Left renal cortex interstitium (tissue), 4 donors: ENCODE measurements around the gene ULK1. TPM values are rescaled to one million over a fixed set of nuclear protein-coding genes. Genes with fewer than 3 reads are reported as not detected.
"Not testable (repeated sequence)": the region's sequence is repeated elsewhere in the genome, so short reads cannot be mapped to it uniquely, and the experiment has no call there.

Source experiments
- DNase-seq, 4 donors: peaks; one replicate each; pipeline ENCODE4 v3.0.0-alpha.2; 2013; ENCODE audit warnings: low read depth in 4 of 4, low spot score in 2 of 4, missing footprints in 1 of 4
- polyA plus RNA-seq, 4 donors: library from polyadenylated mRNA; unstranded; fragments of 120-200 nt; gene quantifications; one replicate each; pipeline ENCODE4 v1.2.1, GENCODE V29; 2013; ENCODE audit not compliant: insufficient read length in 4 of 4

Gene ULK1
- polyA plus RNA-seq, 4 donors, result 18.8 to 47.9 (median 34.7) TPM

DNA sequence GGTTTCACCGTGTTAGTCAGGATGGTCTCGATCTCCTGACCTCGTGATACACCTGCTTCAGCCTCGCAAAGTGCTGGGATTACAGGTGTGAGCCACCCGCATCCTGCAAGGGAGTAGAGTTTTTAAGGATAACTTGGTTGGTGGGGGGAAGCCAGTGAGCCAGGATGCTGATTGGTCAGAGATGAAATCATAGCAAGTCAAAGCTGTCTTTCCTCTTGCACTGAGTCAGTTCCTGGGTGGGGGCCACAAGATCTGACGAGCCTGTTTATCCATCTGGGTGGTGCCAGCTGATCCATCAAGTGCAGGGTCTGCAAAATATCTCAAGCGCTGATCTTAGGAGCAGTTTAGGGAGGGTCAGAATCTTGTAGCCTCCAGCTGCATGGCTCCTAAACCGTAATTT is 9.3 kb upstream of the ULK1 start:
- DNase-seq, result not testable (repeated sequence)

DNA sequence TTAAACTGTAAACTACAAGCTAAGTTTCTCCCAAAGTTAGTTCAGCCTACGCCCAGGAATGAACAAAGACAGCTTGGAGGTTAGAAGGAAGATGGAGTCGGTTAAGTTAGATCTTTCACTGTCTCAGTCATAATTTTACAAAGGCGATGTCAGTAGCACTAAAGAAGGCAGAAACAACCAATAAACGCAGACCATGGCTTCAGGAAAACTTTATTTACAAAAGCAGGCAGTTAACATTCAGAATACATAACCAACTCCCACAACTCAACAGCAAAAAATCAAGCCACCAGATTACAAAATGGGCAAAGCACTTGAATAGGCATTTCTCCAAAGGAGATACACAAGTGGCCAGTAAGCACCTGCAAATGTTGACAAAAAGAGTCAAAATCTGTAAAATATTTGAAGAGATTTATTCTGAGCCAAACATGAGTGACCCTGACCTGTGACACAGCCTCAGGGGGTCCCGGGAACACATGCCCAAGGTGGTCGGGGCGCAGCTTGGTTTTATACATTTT is 8.8 kb upstream of the ULK1 start:
- no peak for DNase-seq

DNA sequence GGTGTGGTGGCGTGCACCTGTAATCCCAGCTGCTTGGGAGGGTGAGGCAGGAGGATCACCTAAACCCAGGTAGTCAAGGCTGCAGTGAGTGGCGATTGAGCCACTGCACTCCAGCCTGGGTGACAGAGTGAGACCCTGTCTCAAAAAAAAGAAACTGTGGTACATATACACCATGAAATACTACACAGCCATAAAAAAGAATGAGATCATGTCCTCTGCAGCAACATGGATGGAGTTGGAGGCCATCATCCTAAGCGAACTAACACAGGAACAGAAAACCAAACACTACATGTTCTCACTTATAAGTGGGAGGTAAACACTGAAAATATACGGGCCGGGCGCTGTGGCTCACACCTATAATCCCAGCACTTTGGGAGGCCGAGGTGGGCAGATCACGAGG is 2.7 kb upstream of the ULK1 start:
- not testable (repeated sequence) for DNase-seq

DNA sequence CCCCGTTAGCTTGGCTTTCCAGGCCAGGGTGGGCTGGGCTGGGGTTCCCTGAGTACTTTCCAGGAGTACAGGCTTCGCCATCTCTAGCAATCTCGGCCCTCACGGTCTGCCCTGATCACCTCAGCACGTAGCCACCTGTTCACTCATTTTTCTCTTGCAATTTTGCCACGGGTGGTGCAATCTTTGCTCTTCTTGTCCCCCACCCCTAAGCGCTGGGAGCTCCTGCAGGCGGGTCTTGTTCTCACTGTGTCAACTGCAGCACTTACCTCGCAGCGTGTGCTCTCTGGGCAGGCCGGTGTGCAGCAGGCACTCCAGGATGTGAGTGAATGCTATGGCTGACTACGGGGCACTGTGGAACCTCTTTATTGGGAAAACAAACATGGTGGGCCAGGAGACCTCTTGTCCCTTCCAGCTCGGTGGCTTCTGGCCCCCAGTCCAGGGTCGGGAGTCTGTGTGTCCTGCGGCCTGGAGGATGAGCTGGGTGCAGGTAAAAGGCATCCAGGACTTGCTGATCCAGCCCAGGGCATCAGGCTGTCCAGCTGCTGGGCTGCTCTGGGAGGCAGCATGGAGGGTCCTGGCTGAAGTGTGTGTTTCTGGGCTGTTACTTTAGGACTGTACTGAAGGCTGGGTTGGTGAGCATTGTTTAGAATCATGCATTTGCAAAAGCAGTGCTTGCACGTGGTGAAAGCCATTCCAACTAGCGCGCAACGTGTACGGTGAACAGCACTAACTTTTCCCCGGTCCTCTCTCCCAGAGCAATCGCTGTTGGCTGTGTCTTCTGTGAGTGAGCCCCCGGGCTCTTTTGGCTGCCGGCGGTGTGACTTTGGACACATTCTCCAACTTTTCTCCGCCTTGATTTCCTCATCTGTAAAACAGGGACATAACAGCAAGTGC is 1.5 kb upstream of the ULK1 start:
- DNase-seq, result no peak

DNA sequence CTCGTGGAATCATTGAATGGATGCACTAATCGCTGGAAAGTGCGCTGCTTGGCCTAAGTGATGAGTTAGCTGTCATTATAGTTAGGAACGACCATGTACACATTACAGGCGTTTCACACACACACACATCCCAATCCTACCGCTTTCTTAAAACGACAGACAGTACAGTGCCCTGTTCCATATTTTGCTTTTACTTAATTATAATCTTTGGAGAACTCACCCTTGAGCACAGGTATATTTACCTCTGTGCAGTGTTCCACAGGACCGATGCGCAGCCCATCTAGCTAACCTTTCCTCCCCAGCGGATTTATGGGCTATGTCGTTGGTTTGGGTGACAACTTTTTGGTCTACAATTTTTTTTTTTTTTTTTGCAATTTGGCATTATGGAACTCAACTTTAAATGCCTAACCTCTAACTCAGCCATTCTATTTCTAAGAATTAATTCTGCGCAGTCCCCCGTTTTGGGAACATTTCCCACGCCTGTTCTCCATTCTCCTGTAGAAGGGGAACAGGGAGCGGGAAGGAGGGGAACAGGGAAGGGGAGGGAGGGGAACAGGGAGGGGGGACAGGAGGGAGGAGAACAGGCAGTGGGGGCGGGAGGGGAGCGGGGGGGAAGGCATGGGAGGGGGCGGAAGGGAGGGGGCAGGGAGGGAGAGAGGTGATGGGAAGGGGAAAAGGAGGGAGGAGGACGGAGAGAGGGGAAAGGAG is 663 bp upstream of the ULK1 start:
- DNase-seq, result no peak

DNA sequence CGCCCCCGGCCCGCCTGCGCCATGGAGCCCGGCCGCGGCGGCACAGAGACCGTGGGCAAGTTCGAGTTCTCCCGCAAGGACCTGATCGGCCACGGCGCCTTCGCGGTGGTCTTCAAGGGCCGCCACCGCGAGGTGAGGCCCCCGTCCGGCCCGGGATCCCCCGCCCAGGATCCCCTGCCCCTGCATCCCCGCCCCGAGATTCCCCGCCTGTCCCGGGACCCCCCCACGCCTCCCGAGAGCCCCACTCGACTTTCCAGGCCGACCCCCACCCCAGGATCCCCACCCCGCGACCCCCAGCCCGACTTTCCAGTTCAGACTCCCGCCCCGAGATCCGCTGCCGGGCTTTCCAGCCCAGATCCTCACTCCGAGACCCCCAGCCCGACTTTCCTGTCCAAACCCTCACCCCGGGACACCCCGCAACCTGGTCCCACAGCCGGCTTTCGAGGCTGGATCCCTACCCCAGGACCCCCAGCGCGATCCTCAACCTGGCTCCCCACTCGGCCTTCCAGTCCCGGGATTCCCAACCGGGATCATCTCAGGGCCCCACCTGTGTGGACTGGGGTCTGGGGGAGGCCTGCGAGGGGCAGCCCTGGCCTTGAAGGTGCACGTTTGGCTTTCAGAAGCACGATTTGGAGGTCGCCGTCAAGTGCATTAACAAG is 688 bp downstream of the ULK1 start:
- no peak for DNase-seq

DNA sequence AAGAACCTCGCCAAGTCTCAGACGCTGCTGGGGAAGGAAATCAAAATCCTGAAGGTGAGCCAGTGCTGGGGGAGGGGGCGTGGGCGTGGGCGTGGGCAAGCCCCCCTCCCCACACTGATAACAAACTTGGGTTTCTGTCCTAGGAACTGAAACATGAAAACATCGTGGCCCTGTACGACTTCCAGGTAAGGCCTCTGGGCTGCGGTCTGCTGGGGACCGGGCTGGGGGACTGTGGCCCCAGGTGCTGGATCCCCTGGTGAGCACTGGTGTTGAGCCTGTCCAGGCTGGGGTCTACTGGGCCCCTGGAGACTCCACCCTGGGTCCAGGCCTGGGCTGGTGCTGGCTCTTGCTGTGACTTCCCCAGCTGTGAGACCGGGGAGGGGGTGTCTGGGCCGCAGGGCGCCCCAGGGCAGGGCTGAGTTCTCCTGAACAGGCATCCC is 1.2 kb downstream of the ULK1 start:
- DNase-seq, result no peak

DNA sequence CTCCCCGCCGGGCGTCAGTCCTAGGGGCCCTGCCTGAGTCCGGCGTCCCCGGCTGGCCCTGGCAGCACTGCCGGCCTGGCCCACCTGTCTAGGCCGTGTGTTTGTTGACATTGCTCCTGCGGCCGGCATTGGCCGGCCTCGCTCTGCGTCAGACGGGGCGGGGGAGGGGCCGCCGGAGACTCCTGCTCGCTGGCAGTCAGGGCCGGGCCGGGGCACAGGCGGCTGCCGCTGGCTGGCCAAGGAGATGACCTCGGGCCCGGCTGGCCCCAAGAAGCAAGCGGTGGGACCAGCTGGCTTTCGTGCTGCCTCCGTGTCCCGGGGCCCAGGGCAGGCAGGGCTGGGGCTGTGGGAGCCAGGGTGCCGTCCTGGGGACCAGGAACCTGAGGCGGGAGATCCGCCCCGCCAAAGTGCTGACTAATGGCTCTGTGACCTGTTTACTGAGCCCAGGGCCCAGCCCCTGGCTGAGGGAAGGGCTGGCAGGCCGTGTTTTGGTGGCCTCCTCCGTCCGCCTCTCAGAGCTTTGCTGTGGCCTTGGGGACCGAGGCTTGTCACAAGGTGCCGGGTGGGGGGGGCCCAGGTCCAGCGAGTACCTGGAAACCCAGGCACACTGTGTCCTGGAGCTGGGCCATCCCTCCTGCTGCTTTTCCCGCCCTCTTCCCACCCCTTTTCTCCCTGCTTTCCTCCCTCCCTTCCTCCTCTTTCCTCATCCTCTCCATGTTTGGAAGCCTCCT is 1.8 kb downstream of the ULK1 start:
- DNase-seq, result peak in 3 of 4 donors; percentile 56 to 78 (median 65)

DNA sequence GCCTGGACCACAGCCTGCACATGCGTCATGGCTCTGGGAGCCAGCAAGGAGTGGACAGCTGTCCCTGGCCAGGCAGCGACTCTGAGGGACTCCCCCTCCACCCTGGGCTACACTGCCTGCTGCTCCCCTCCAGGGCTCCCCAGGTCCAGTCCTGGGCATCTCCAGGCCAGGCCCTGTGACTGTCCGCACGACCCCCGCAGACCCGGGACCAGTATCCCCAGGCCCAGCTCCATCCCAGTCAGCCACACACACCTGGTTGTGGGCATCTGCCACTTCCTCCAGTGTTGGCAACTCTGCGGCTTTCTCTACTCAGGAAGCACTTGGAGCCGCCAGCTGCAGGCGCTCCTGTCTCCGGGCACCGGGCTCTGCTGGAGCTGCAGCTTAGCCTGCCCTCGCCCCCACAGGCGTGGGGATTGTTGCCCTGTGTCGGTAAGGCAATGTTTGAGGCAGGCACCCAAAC is 2.4 kb downstream of the ULK1 start:
- no peak for DNase-seq

DNA sequence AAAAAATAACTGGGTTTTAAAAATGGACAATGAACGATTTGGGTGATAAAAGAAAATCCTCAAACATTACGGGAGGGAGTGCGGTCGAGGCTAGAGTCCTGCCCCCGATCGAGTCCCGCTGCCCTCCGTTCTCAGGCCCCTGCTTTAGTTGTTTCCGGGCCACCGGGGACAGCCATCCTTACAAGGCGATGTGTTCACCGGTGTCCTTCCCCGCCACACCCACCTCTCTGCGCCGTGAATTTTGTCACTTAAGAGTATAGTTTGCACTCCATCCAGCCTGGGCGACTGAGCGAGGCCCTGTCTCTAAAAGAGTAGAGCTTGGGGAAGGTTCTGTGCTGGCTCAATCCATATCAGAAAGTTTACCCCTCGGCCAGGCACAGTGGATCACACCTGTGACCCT is 2.9 kb downstream of the ULK1 start:
- no peak for DNase-seq

DNA sequence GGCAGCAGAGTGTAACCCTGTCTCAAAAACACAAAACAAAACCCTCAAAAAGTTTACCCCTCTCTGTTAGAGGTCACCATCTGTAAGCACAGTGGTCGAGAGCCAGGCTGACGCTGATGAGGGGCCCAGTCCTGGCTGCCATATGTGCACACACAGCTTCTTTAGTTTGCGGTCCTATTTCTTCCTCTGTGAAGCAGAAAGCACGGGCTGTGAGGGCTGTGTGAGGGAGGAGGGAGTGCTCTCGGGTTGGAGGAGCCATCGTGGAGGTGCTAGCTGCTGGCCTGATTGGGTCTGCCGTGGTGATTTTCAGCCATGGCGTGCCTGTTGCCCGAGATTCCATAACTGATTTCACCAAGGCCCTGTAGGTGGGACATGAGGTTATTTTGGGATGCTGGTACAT is 3.5 kb downstream of the ULK1 start:
- DNase-seq, result no peak

DNA sequence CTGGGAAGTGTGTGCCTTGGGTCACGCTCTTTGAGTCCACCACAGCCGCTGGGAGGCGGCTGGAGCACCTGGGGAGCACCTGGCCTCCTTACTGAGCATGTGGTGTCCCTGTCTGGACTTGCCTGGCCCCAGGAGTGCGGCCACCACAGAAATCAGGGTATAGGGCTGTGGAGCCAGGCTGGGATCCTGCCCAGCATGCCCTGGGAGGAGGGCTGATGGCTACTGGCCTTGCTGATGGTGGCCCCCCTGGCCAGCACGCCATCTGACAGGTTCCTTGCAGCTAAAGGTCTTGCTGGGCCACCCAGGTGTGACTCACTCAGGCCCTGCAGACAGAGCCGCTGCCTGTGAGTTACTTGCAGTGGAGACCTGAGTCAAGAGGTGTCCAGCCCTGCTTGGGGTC is 6.0 kb downstream of the ULK1 start:
- DNase-seq, result no peak

DNA sequence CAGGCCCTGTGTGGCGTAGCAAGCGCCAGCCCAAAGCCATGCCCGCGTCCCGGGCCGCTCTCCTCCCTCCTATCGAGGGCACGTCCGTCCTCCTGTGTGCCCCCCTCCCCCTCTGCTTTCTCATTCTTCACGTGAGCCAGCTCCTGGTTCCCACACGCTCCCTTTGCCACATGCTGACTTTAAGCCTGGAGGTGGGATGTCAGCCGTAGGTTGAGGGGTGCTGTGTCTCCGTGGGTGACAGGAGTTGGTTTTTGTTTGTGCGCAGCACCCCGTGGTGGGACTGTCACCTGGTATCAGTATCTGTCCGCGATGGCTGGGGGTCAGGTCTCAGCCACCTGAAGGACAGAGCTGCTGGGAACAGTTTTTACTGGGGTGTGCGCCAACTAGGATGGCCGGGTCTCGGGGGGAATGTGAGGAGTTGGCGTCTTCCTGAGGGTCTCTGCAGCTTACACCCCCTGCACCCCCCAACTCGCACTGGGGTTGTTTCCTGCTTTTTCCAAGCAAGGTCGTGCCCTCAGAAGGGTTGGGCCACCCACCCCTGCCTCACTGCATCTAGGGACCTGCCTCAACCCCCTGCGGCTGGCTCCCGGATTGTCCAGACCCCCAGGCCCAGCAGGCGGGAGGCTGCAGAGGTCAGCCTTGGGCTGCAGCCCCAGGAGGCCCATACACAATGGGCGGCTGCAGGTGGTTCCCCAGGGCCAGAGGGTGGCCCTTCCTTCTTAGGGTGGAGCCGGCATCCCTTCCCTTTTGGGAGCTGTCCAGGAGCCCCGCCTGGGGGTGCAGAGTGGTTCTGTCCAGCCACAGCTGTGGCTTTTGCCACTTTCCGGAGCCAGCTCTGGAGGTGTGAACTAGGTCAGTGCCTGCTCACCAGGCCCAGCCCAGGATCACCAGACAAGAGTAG is 7.3 kb downstream of the ULK1 start:
- no peak for DNase-seq

DNA sequence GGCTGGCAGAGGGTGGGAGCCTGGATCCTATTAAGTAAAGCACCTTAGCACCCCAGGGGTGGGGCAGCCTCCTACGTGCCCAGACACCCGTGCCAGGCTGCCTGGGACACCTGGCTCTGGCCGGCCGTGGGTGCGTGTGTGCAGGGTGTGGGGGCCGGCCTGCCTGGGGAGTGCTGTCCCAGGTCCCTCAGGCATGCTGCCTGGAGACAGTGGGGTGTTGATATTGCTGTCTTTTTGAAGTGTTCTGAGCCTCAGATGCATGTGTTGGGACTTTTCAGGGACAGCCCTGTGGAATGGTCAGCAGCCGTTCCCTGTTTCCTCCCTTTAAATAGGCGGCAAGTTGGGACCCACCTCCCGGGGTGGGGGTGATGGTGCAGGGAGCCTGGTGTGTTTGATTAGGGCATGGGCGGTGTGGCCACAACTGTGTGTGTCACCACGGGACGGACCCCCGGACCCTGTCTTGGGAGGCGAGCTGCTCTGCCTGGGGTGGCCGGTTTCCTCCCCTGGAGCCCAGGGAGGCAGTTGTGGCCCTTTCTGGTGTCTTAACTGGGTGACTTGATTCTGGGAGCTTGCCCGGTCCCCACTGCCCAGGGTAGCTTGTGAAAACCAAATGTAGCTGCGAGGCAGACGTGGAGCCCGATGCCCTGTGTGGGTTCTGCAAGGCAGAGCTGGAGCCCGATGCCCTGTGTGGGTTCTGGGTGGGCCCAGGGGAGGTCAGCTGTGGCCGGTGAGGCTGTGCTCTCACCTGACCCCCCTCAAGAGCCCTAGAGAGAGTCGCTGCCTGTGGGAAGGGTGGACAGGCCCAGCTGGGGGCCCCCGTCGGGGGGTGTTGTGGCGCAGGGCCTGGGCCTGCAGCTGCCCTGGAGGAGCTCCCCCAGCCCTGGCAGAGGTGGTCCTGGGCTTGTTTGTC is 8.2 kb downstream of the ULK1 start:
- no peak for DNase-seq

DNA sequence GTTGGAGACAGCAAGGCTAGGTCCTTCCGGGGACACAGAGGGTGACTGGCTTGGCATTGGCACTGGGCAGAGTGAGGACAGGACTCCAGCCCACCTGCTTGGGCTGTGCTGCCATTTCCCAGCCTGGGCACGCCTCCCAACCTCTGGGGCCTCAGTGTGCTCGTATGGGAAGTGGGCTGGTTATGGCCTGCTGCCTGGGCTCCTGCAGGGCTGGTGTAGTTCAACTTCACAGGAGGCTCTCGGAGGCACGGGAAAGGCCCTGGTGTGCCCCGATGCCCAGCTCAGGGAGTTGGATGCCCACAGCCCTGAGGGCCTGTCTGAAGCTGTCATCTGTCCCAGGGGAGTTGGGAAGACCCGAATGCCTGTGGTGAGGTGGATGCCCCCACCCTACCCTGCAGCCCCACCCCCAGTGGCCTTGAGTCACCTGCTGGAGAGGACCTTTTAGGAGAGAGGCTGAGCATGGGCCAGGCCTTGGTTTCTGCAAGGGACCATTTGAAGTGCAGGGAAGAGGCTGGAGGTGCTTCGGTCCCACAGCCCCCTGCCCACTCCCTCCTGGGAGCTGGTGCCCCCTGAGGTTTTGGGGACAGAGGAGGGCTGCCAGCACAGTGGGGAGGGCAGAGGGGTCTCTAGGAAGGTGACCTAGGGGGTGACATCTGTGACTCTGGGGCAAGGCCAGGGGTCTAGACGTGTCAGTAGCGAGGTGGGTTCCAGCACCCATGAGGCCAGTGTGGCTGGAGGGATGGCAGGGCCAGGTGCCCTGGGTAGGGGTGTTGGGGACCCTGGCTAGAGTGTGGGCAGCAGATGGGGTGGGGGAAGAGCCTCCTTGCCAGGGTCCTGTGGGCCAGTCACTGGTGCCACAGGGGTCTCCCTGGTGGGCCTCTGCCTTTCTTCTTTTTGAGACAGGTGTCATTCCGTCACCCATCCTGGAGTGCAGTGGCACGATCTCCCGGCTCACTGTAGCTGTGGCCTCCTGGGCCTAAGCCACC is 9.1 kb downstream of the ULK1 start:
- no peak for DNase-seq

DNA sequence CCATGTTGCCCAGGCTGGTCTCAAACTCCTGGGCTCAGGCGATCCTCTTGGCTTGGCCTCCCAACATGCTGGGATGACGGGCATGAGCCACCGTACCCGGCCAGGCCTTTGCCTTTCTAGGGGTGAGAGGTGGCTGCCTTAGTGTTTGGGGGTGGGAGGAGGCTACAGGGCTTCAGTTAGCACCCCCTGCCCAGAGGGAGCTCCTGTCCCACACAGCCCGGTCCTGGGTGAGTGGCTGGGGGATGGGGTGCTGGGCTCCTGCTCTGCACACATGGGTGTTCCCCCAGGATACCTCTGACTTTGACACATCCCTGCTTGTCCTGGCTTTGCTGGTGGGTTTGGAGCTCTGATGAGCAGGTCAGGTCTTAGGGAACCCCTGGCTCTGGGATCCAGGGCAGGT is 9.9 kb downstream of the ULK1 start:
- DNase-seq, result no peak

DNA sequence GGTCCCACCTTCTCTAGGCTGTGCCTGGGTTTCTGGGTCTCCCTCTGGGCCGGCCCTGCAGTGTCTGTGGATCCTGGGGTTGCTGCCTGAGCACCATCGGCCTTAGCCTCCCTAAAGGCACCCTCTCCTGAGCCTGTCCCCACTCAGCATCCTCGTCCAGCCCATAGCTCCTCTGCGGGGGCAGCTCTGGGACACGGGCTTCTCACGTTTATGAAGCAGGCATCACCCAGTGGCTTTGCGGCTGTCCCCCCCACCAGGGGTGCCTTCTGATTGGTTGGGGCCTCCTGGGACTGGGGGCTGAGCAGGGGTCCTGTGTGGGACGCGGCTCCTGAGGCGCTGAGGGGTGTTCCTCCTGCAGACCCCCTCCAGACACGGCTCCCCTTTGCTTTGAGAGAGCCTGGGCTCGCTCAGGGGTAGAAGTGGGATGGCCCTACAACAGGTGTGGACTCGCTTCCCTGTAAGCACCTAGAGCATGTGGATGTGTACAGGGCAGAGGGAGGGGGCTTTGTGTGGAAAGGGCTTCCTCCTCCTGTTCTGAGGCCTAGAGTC is 10.7 kb downstream of the ULK1 start:
- DNase-seq, result no peak
